ENCODE data around the gene BCL2.

Gene BCL2

DNA sequence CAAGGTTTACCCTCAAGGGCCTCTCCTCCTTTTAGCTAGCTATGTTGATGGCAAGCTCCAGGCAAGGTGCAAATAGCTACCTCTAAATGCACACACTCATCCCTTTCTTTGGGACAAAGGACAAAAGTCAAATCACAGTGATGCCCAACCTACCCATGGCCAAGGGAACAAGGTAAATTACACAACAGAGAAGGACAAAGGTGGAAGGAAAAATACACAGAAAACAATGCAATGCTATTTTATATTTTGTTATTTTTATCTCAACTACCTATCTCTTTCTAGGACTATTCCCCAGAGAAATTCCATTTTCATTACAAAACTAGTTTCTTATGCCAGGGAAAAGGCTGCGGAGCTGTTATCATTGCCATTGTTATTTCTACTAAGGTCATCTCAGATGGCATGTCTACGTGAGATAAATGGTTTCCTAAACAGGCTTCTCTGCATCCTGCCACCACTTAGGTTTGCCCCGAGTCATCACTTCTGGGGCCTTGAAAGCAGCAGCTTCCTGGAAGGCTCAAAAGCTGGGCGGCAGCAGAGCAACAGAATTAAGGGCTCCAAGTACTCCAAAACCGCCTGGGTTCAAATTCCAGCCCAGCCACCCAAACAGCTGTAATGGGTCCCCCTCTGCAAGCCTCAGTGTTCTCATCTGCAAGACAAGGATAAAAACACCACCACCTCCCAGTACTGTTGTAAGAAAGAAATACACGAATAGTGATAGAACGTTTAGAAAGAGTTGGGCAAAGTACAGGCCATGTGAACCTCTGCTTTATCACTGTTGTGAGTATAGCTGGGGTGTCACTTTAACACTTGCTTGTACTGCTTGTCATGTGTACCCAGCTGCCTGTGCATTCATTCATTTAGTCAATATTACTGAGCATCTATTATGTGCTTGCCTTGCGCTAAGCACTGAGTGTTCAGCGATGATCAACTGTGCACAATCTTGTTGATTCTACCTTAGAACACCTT is 20.9 kb downstream of the BCL2 start:
- TF ChIP-seq, protein P1, sequence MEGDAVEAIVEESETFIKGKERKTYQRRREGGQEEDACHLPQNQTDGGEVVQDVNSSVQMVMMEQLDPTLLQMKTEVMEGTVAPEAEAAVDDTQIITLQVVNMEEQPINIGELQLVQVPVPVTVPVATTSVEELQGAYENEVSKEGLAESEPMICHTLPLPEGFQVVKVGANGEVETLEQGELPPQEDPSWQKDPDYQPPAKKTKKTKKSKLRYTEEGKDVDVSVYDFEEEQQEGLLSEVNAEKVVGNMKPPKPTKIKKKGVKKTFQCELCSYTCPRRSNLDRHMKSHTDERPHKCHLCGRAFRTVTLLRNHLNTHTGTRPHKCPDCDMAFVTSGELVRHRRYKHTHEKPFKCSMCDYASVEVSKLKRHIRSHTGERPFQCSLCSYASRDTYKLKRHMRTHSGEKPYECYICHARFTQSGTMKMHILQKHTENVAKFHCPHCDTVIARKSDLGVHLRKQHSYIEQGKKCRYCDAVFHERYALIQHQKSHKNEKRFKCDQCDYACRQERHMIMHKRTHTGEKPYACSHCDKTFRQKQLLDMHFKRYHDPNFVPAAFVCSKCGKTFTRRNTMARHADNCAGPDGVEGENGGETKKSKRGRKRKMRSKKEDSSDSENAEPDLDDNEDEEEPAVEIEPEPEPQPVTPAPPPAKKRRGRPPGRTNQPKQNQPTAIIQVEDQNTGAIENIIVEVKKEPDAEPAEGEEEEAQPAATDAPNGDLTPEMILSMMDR (IDR thresholded peaks at IDR 0.05; ENCODE audit: insufficient read depth, low read length, poor library complexity, severe bottlenecking): no peak
- H3K27me3 ChIP-seq (replicated peaks; ENCODE audit: control insufficient read depth, insufficient read depth, low read length): no peaks in the 10 kb centered on the region
- peaks cover 13% of the 10 kb centered on the region for H3K36me3 ChIP-seq (ENCODE audit: control insufficient read depth, insufficient read depth, low read length)
- H3K4me3 ChIP-seq (replicated peaks; ENCODE audit: low read depth, low read length): no peak overlapping the region
- no peak for DNase-seq (ENCODE audit: extremely low read depth, insufficient read length)

DNA sequence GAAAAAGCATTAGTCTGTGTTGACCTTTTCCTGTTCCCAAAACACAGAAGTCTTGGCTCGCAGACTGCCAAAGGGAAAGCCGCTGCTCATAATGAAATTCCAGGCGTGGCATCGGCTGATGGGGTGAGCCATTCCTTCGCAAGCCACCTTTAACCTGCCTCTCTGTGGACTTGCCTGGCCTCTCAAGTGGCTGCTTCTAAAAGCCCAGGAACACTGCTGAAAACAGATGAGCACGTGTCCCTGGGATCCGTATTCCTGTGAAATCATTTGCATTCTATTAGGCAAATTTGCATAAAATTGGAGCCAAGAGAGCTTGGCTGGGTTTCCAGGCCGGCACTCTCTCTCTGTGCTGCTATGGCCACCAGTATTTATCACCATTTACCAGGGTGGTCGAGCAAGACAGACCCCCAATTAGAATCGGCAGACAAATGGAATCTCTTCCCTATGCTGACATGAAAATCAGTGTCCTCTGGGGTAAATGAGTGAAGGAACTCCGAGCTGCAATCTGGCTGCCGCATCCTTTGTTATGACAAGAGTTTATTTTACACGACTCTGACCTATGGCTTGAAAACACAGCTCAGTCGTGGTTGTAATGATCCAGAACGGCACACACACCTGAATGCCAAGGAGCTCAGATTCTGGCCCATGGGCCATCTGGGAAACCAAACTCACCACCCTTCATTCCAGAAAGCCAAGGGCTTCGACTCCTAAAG is 21.7 kb downstream of the BCL2 start:
- TF ChIP-seq, protein P1 (IDR thresholded peaks at IDR 0.05; ENCODE audit: insufficient read depth, low read length, poor library complexity, severe bottlenecking): no peak
- H3K4me3 ChIP-seq (replicated peaks; ENCODE audit: low read depth, low read length): no peak overlapping the region
- no peaks in the 10 kb centered on the region for H3K27me3 ChIP-seq (replicated peaks; ENCODE audit: control insufficient read depth, insufficient read depth, low read length)
- no peak for DNase-seq (ENCODE audit: extremely low read depth, insufficient read length)
- peaks cover 13% of the 10 kb centered on the region for H3K36me3 ChIP-seq (ENCODE audit: control insufficient read depth, insufficient read depth, low read length)

DNA sequence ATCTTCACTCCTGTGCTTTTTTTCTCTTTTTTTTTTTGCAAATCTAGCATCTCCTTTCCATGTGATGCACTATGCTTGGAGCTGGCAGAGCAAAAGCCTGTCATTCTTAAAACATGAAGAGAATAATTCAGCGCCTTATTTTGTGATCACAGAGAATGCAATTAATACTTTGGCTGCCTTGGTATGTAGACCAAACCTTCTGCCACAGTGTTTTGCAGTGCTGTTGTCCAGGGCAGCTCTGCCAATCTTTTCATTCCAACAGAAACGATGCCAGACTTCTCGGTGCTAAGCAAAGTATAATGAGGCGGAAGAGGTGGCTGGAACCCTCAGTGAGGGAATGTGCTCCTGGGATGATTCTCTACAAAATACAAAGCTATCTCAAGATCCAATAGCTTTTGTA is 25.6 kb downstream of the BCL2 start:
- H3K27me3 ChIP-seq (replicated peaks; ENCODE audit: control insufficient read depth, insufficient read depth, low read length): no peaks in the 10 kb centered on the region
- TF ChIP-seq, protein P1 (IDR thresholded peaks at IDR 0.05; ENCODE audit: insufficient read depth, low read length, poor library complexity, severe bottlenecking): no peak
- no peak for DNase-seq (ENCODE audit: extremely low read depth, insufficient read length)
- H3K4me3 ChIP-seq (replicated peaks; ENCODE audit: low read depth, low read length): no peak overlapping the region
- H3K36me3 ChIP-seq (ENCODE audit: control insufficient read depth, insufficient read depth, low read length): peaks cover 6% of the 10 kb centered on the region

DNA sequence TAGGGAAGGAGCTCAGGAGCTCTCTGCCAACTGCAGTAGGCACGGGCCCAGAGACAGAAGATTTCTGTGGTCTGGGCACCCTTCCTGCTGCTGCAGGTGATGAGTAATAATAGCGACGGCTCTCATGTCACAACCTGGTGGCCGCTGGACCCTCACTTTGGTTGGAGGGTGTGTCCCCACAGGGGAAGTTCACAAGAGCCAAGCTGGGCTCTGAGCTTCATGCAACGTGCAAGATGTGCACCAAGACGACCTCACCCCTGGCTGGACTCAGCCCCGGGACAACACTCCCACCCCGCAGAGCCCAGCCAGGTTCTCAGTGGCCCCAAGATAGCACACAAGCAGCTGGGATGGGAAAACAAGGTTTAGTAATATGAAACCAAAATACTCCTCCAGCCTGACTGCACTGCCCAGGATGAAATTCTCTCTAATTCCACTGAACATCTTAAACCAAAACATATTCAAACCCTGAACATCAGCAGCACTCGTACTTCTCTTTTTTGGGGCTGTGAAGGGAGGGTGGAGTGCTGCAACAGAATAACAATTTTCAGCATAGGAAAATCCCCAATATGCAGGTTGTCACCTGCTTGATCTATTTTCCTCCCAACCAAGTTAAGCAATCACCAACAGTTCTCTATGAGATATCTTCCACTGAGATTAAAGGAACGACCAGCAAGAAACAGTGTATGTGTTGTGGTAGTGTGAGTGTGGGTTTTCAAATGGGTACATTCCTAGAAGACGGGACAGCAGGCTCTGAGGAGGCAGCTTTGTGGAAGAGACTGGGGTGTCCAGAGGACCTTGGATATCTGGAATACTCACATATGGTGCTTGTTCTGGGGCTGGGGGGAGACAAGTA is 26.5 kb downstream of the BCL2 start:
- Histone ChIP-seq H3K4me3 (replicated peaks; ENCODE audit: low read depth, low read length) (no peak overlapping the region), H3K36me3 (ENCODE audit: control insufficient read depth, insufficient read depth, low read length) (peaks cover 6% of the 10 kb centered on the region), H3K27me3 (replicated peaks; ENCODE audit: control insufficient read depth, insufficient read depth, low read length) (no peaks in the 10 kb centered on the region)
- DNase-seq (ENCODE audit: extremely low read depth, insufficient read length): no peak
- TF ChIP-seq, protein P1 (IDR thresholded peaks at IDR 0.05; ENCODE audit: insufficient read depth, low read length, poor library complexity, severe bottlenecking): no peak

DNA sequence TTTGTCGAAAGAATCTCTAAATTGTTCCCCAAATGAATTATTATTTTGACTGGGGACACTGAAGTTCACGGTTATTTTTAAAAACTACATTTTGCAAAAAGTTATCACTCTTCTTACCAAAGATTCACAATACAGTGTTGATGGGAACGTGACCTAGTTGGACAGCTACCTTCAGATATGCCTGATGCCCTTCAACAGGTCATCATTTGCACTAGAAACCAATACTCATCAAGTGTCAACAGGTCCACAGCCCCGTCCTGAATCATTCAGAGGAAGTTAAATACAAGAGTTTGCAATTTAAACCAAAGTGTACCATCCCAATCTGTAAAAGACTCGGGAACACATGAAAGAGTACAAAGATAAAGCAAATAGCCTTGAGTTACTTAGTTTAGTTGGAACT is 28.3 kb downstream of the BCL2 start:
- TF ChIP-seq, protein P1 (IDR thresholded peaks at IDR 0.05; ENCODE audit: insufficient read depth, low read length, poor library complexity, severe bottlenecking): no peak
- H3K4me3 ChIP-seq (replicated peaks; ENCODE audit: low read depth, low read length): no peak overlapping the region
- peaks cover under 1% of the 10 kb centered on the region for H3K36me3 ChIP-seq (ENCODE audit: control insufficient read depth, insufficient read depth, low read length)
- no peak for DNase-seq (ENCODE audit: extremely low read depth, insufficient read length)
- H3K27me3 ChIP-seq (replicated peaks; ENCODE audit: control insufficient read depth, insufficient read depth, low read length): no peaks in the 10 kb centered on the region

All from GM06990 (cell line).